ENCODE results near the gene ALG9. TPM values are rescaled to one million over a fixed set of nuclear protein-coding genes. Genes with fewer than 3 reads are reported as not detected.

ALG9 gene
- polyA plus RNA-seq, 2 of the 4 experiments (the other 2 are of a cell fraction), result 15.3 to 33.3 TPM

GRCh38 chr11:111743700-111744099, 127.7 kb downstream of the ALG9 start:
- DNase-seq (ENCODE audit: low read depth in 1 of 2, low spot score in 1 of 2), result no peak
- no peak overlapping the region for H3K4me2 ChIP-seq
- ChIA-PET CTCF (interaction anchor here (1.0 to 1.2 kb wide), 2 partner anchors 16 to 369 kb away, joined by 3 read pairs; no protein-coding TSS in a partner anchor), POLR2A (no interaction called here)
- no peak for FAIRE-seq
- no peak overlapping the region for H3K4me3 ChIP-seq
- peaks cover 9% of the 10 kb centered on the region; the same call in 1 of the 3 replicates for H3K4me1 ChIP-seq
- no peaks in the 10 kb centered on the region for H3K9me3 ChIP-seq
- TF ChIP-seq JUN (IDR thresholded peaks at IDR 0.05), result no peak
- TF ChIP-seq HES2 (IDR thresholded peaks at IDR 0.05), result no peak
- TF ChIP-seq RCOR1 (IDR thresholded peaks at IDR 0.05; ENCODE audit: low read depth, low read length), result no peak
- no peak for TF ChIP-seq HOXB5 (CRISPR knock-in tag; IDR thresholded peaks at IDR 0.05)
- no peak for TF ChIP-seq JUNB (IDR thresholded peaks at IDR 0.05)
- TF ChIP-seq CEBPB (IDR thresholded peaks at IDR 0.05), result no peak
- no peak for TF ChIP-seq CBX2 (IDR thresholded peaks at IDR 0.05; ENCODE audit: borderline replicate concordance, low read depth)
- no peak for TF ChIP-seq GATA3 (IDR thresholded peaks at IDR 0.05; ENCODE audit: borderline replicate concordance)
- TF ChIP-seq CBX8 (IDR thresholded peaks at IDR 0.05), result no peak
- no peak for TF ChIP-seq MAX (IDR thresholded peaks at IDR 0.05)
- TF ChIP-seq TFCP2L1 (CRISPR knock-in tag; IDR thresholded peaks at IDR 0.05), result no peak
- TF ChIP-seq FOXS1 (CRISPR knock-in tag; IDR thresholded peaks at IDR 0.05), result no peak
- TF ChIP-seq EP300 (IDR thresholded peaks at IDR 0.05), result no peak
- no peak for TF ChIP-seq ATOH8 (CRISPR knock-in tag; IDR thresholded peaks at IDR 0.05; ENCODE audit: low read depth)
- TF ChIP-seq POLR2AphosphoS2 (conservative IDR thresholded peaks at IDR 0.05; ENCODE audit: low read length), result no peak
- no peak for TF ChIP-seq REST (IDR thresholded peaks at IDR 0.05)
- no peak for ATAC-seq
- WGBS (ENCODE audit: missing lambda C conversion rate), result 94% methylated on average over 2 of the region's 2 CpGs
- H3K27ac ChIP-seq, result no peak overlapping the region

GRCh38 chr11:111741751-111742150, 129.6 kb downstream of the ALG9 start:
- TF ChIP-seq POLR2A (IDR thresholded peaks at IDR 0.05; ENCODE audit: low read length) (no peak), CHD2 (IDR thresholded peaks at IDR 0.05; ENCODE audit: low read length, partially characterized antibody) (no peak), RARB (CRISPR knock-in tag; IDR thresholded peaks at IDR 0.05) (no peak), E2F6 (IDR thresholded peaks at IDR 0.05; ENCODE audit: borderline replicate concordance, low read depth) (no peak), ESRRA (IDR thresholded peaks at IDR 0.05; ENCODE audit: borderline replicate concordance, low read length) (no peak), FOXS1 (CRISPR knock-in tag; IDR thresholded peaks at IDR 0.05) (no peak), TFCP2L1 (CRISPR knock-in tag; IDR thresholded peaks at IDR 0.05) (no peak), NR3C1 (IDR thresholded peaks at IDR 0.05) (no peak), CTCF (IDR thresholded peaks at IDR 0.05) (no peak), ZFP36 (IDR thresholded peaks at IDR 0.05; ENCODE audit: borderline replicate concordance, partially characterized antibody) (no peak), JUN (IDR thresholded peaks at IDR 0.05) (no peak), HMGXB4 (CRISPR knock-in tag; IDR thresholded peaks at IDR 0.05; ENCODE audit: borderline replicate concordance) (no peak), EHF (CRISPR knock-in tag; IDR thresholded peaks at IDR 0.05) (no peak), GATA3 (IDR thresholded peaks at IDR 0.05; ENCODE audit: borderline replicate concordance) (no peak), ZNF302 (CRISPR knock-in tag; IDR thresholded peaks at IDR 0.05) (no peak), USF2 (IDR thresholded peaks at IDR 0.05) (no peak), HOXB13 (CRISPR knock-in tag; IDR thresholded peaks at IDR 0.05; ENCODE audit: low read depth) (no peak), POLR2AphosphoS2 (conservative IDR thresholded peaks at IDR 0.05; ENCODE audit: low read length) (no peak)
- ChIA-PET CTCF (interaction anchor here (1.1 to 1.5 kb wide), 2 partner anchors 20 to 100 kb away, joined by 3 read pairs; no protein-coding TSS in a partner anchor), POLR2A (no interaction called here)
- ATAC-seq, result no peak
- H3K4me1 ChIP-seq, result peaks cover 9% of the 10 kb centered on the region; the same call in 1 of the 3 replicates
- FAIRE-seq, result no peak
- no peak overlapping the region for H3K4me3 ChIP-seq
- H3K9me3 ChIP-seq, result no peaks in the 10 kb centered on the region
- no peak for DNase-seq (ENCODE audit: low read depth in 1 of 2, low spot score in 1 of 2)
- no peak overlapping the region for H3K4me2 ChIP-seq
- 89% methylated on average over 2 of the region's 2 CpGs for WGBS (ENCODE audit: missing lambda C conversion rate)
- H3K27ac ChIP-seq, result no peak overlapping the region
